Fibroblast of pulmonary artery (primary cell): ENCODE data around the gene CNTN6.

Experiments used
- DNase-seq: peaks from one replicate; pipeline ENCODE4 v3.0.0-alpha.2; 2010; ENCODE audit warnings: low read depth
- H3K4me3 ChIP-seq: replicated peaks from 2 replicates; pipeline ENCODE4 v1.5.1; 2011; ENCODE audit warnings: low read depth, mild to moderate bottlenecking, control low read depth, low read length, moderate library complexity
- TF ChIP-seq, protein P1 (sequence below): IDR thresholded peaks from 2 replicates; pipeline ENCODE4 v1.5.1; 2011; ENCODE audit warnings: mild to moderate bottlenecking, control low read depth, low read length, inconsistent platforms; ENCODE audit errors: missing control alignments

CNTN6 gene

DNA sequence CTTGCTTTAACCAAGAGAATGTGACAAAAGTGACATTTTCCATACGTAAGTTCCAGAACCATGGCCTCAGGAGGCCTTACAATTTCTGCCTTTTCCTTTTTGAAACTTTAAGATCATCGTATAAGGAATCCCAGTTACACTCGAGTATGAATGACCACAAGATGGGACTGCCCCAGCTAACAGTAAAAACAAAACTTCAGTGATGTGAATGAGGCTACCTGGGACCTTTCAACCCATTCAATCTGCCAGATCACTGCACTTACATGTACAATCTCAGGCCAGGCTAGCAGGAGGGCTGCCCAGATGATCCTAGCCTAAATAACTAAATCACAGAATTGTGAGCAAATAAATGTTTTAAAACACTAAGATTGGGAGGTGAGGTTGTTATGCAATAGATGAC lies 328.8 kb downstream of the CNTN6 start:
- no peak for DNase-seq
- no peak overlapping the region for H3K4me3 ChIP-seq
- TF ChIP-seq, protein P1, sequence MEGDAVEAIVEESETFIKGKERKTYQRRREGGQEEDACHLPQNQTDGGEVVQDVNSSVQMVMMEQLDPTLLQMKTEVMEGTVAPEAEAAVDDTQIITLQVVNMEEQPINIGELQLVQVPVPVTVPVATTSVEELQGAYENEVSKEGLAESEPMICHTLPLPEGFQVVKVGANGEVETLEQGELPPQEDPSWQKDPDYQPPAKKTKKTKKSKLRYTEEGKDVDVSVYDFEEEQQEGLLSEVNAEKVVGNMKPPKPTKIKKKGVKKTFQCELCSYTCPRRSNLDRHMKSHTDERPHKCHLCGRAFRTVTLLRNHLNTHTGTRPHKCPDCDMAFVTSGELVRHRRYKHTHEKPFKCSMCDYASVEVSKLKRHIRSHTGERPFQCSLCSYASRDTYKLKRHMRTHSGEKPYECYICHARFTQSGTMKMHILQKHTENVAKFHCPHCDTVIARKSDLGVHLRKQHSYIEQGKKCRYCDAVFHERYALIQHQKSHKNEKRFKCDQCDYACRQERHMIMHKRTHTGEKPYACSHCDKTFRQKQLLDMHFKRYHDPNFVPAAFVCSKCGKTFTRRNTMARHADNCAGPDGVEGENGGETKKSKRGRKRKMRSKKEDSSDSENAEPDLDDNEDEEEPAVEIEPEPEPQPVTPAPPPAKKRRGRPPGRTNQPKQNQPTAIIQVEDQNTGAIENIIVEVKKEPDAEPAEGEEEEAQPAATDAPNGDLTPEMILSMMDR: no peak

DNA sequence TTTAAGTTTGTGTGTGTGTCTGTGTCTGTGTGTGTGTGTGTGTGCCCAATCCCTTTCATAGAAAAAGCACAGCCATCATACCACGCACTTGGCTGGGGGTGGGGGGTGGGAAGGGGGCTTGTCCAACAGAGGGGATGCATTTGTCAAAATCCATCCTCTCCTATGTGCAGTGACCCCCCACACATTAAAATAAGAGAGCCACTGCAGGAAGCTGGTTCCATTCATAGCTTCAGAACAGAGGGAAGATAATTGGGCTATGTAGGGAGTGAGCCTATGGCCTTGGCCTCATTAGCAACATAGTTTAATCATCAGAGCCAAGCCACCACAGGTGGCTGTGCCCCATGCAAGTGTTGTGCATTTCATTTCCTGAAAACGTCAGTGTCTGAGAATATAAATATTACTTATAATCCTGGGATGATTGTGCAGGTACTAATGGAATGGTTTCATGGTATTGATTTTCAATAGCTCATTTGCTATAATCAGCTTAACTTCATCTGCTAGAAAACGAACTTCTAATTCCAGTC lies 330.8 kb downstream of the CNTN6 start:
- TF ChIP-seq, protein P1: no peak
- H3K4me3 ChIP-seq: no peak overlapping the region
- no peak for DNase-seq

DNA sequence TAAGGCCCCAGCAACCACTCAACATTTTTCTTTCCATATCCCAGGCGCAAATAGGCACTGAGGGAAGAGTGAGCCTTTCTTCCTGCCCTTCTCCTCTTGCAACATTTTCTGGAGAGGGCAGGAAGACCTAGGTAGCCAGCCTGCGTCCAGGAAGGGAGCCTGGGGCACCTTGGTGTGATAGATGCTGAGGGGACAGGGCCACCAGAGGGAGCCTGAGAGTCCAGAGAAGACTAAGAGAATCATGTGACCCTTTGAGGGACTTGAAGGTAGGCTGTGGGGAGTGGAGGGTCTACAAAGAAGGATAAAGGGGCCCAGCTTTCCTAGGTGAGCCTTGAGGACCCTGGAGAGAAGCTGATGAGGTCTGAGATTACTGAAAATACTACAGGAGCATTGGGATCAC lies 346.6 kb downstream of the CNTN6 start:
- DNase-seq: no peak
- no peak overlapping the region for H3K4me3 ChIP-seq
- TF ChIP-seq, protein P1: no peak

DNA sequence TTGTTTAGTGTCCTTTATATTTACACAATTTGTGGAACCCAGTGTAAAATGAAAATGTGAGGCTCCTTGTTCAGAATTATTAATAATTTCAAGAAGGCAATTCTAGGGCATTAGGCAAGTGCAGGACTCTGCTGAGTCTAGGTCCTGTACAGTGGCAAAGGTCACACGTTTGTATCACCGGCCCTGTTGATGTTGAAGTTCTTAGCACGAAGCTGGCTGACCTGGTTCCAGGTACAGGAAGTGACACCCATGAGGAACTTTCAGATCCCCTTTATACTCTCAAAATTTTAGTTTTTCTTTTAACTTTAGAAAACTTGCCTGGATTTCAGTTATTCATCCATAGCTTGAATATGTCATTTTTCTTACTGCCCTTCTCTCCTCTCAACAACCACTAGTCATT lies 349.4 kb downstream of the CNTN6 start:
- TF ChIP-seq, protein P1: no peak
- H3K4me3 ChIP-seq: no peak overlapping the region
- no peak for DNase-seq

DNA sequence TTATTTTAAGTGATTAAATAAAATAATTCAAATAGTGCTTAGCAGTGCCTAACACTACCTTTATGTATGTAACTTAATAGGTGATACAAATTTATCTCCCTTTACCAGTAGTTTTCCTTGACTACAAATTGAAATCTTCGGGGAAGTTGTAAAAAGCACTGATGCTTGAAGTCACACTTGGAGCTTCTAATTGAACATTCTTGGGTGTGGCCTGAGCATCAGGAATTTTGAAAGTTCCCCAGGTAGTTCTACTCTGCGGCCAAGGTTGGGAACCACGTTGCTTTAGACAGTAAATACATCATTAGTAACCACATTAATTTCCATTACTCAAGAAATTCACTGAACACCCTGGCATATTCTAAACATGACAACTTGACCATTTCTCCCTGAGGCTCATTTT lies 351.4 kb downstream of the CNTN6 start:
- DNase-seq: no peak
- no peak overlapping the region for H3K4me3 ChIP-seq
- TF ChIP-seq, protein P1: no peak

DNA sequence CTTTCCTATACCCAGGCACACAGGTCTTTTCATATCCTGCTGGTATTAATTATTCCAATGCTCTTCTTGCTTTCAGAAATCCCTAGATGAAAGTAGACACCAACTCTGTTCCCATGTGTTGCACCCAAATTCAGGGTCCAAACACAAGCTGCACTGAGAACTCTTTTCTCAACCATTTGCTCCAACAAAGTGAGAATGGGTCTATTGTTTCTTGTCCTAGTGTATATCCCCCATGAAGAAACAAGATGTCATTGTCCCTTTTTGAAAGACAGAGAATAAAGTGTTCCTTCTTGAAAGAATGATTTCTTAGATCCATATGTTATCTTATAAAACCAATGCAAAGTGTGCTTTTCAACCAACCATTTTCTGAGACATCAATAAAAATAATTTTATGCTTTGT lies 353.7 kb downstream of the CNTN6 start:
- no peak overlapping the region for H3K4me3 ChIP-seq
- no peak for DNase-seq
- TF ChIP-seq, protein P1: no peak

DNA sequence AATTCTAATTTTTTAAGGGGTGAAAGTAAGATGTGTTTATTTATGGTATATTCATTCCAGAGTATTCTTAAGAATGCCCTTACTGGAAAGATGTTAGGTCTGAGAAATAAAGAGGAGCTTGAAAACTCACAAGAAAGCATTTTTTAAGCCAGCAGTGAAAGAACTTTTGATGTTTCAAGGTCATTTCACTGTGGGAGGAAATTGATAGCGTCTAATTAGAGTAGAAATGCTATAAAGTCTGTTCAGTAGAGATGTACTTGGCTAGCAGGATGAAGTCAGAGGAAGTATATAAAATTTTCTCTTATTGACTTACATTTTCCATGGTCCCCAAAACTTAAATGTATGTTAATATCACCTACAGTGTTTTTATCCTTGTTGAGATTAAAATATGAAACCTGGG lies 354.6 kb downstream of the CNTN6 start:
- DNase-seq: no peak
- TF ChIP-seq, protein P1: no peak
- no peak overlapping the region for H3K4me3 ChIP-seq
